Measurements from ENCODE around the gene CD82.

CD82 gene

GRCh38 chr11:44561964-44562734, 3.3 kb upstream of the CD82 start:
- no peak for DNase-seq

GRCh38 chr11:44562845-44563460, 2.5 kb upstream of the CD82 start:
- DNase-seq: no peak

GRCh38 chr11:44563711-44564110, 1.8 kb upstream of the CD82 start:
- no peak for DNase-seq

- no peak for DNase-seq
These were observed 1.3 kb upstream of the CD82 start for GRCh38 chr11:44564166-44564565.

GRCh38 chr11:44564670-44565210, 723 bp upstream of the CD82 start:
- no peak for DNase-seq

- no peak for DNase-seq
These were observed 788 bp downstream of the CD82 start for GRCh38 chr11:44565953-44566949.

- DNase-seq: no peak
These were observed 1.8 kb downstream of the CD82 start for GRCh38 chr11:44566952-44567875.

- DNase-seq: no peak
These were observed 2.4 kb downstream of the CD82 start for GRCh38 chr11:44567876-44568256.

- no peak for DNase-seq
These were observed 2.8 kb downstream of the CD82 start for GRCh38 chr11:44568331-44568657.

- DNase-seq: peak; percentile 92
These were observed 3.4 kb downstream of the CD82 start for GRCh38 chr11:44568658-44569473.

- DNase-seq: no peak
These were observed 5.1 kb downstream of the CD82 start for GRCh38 chr11:44570411-44571155.

GRCh38 chr11:44571871-44572270, 6.4 kb downstream of the CD82 start:
- DNase-seq: no peak

- no peak for DNase-seq
These were observed 7.0 kb downstream of the CD82 start for GRCh38 chr11:44572436-44572835.

GRCh38 chr11:44572884-44573283, 7.4 kb downstream of the CD82 start:
- DNase-seq: no peak

GRCh38 chr11:44573333-44573732, 7.9 kb downstream of the CD82 start:
- no peak for DNase-seq

GRCh38 chr11:44574610-44575287, 9.3 kb downstream of the CD82 start:
- DNase-seq: no peak

GRCh38 chr11:44575288-44575672, 9.8 kb downstream of the CD82 start:
- peak; percentile 83 for DNase-seq

- no peak for DNase-seq
These were observed 10.5 kb downstream of the CD82 start for GRCh38 chr11:44575962-44576361.

- DNase-seq: no peak
These were observed 11.2 kb downstream of the CD82 start for GRCh38 chr11:44576656-44577055.
